ENCODE measurements around the gene EVI5L. TPM values are rescaled to one million over a fixed set of nuclear protein-coding genes. Genes with fewer than 3 reads are reported as not detected.
A peak's percentile ranks its signal among the peaks of the same experiment; 100 is the strongest.

The EVI5L gene
- total RNA-seq, 8 experiments from 2014 or later, result 7.7 to 25.7 (median 16.7) TPM

- Histone ChIP-seq H3K4me1 (replicated peaks in 1 of 2) (no peaks in the 10 kb centered on the region), H3K27ac (no peak overlapping the region), H3K4me3 (no peak overlapping the region)
- 27 to 94% (median 82%) methylated on average over 1 to 8 of the region's 8 CpGs; no CpG with 5 or more reads in 2 of the 10 experiments for WGBS, 10 experiments
- in situ Hi-C loops (cut with MboI; ENCODE audit: low pct_unique_long_range_greater_than_20kb in 2 of 9, low sequenced_read_pairs in 9 of 9, unreplicated experiment in 9 of 9), result no loop called here
- no peak for ATAC-seq (replicated peaks in 6 of 8)
These were observed 10.6 kb downstream of the EVI5L start for GRCh38 chr19:7840629-7841028.

GRCh38 chr19:7841751-7842660 is 12.0 kb downstream of the EVI5L start:
- H3K27ac ChIP-seq, result no peak overlapping the region

GRCh38 chr19:7842661-7843294 is 12.8 kb downstream of the EVI5L start:
- Histone ChIP-seq H3K27ac (no peak overlapping the region), H3K4me1 (replicated peaks in 1 of 2) (no peaks in the 10 kb centered on the region)

More at GRCh38 chr19:7841751-7842660, 12.0 kb downstream of the EVI5L start:
- 75 to 100% (median 89%) methylated on average over 1 to 7 of the region's 11 CpGs; no CpG with 5 or more reads in 2 of the 10 experiments for WGBS, 10 experiments
- no peak overlapping the region for H3K4me3 ChIP-seq
- H3K4me1 ChIP-seq (replicated peaks in 1 of 2), result no peaks in the 10 kb centered on the region
- in situ Hi-C loops (cut with MboI; ENCODE audit: low pct_unique_long_range_greater_than_20kb in 2 of 9, low sequenced_read_pairs in 9 of 9, unreplicated experiment in 9 of 9), result no loop called here
- peak in 1 of 8 experiments; percentile 14 for ATAC-seq (replicated peaks in 6 of 8)

GRCh38 chr19:7843521-7843920 is 13.5 kb downstream of the EVI5L start:
- Histone ChIP-seq H3K27ac (no peak overlapping the region), H3K4me3 (no peak overlapping the region), H3K4me1 (replicated peaks in 1 of 2) (no peaks in the 10 kb centered on the region)
- 73 to 100% (median 93%) methylated on average over 1 to 5 of the region's 6 CpGs; no CpG with 5 or more reads in 3 of the 10 experiments for WGBS, 10 experiments
- no peak for ATAC-seq (replicated peaks in 6 of 8)
- in situ Hi-C loops (cut with MboI; ENCODE audit: low pct_unique_long_range_greater_than_20kb in 2 of 9, low sequenced_read_pairs in 9 of 9, unreplicated experiment in 9 of 9), result no loop called here

More at GRCh38 chr19:7842661-7843294, 12.8 kb downstream of the EVI5L start:
- no peak overlapping the region for H3K4me3 ChIP-seq
- no peak for ATAC-seq (replicated peaks in 6 of 8)
- 67 to 100% (median 84%) methylated on average over 1 to 9 of the region's 12 CpGs; no CpG with 5 or more reads in 2 of the 10 experiments for WGBS, 10 experiments
- in situ Hi-C loops (cut with MboI; ENCODE audit: low pct_unique_long_range_greater_than_20kb in 2 of 9, low sequenced_read_pairs in 9 of 9, unreplicated experiment in 9 of 9), result no loop called here

GRCh38 chr19:7844405-7844804 is 14.4 kb downstream of the EVI5L start:
- in situ Hi-C loops (cut with MboI; ENCODE audit: low pct_unique_long_range_greater_than_20kb in 2 of 9, low sequenced_read_pairs in 9 of 9, unreplicated experiment in 9 of 9), result no loop called here
- 47% methylated on average over 3 of the region's 5 CpGs; no CpG with 5 or more reads in 9 of the 10 experiments for WGBS, 10 experiments
- ATAC-seq (replicated peaks in 6 of 8), result no peak

GRCh38 chr19:7844951-7845350 is 14.9 kb downstream of the EVI5L start:
- in situ Hi-C loops (cut with MboI; ENCODE audit: low pct_unique_long_range_greater_than_20kb in 2 of 9, low sequenced_read_pairs in 9 of 9, unreplicated experiment in 9 of 9), result no loop called here
- ATAC-seq (replicated peaks in 6 of 8), result no peak
- Histone ChIP-seq H3K4me3 (no peak overlapping the region), H3K4me1 (replicated peaks in 1 of 2) (peaks cover 0 to 2% of the 10 kb centered on the region in 2 donors), H3K27ac (no peak overlapping the region)
- 64 to 82% methylated on average over 2 to 3 of the region's 10 CpGs; no CpG with 5 or more reads in 8 of the 10 experiments for WGBS, 10 experiments

More at GRCh38 chr19:7844405-7844804, 14.4 kb downstream of the EVI5L start:
- Histone ChIP-seq H3K4me1 (replicated peaks in 1 of 2) (no peaks in the 10 kb centered on the region), H3K27ac (no peak overlapping the region), H3K4me3 (no peak overlapping the region)

GRCh38 chr19:7845390-7846154 is 15.6 kb downstream of the EVI5L start:
- in situ Hi-C loops (cut with MboI; ENCODE audit: low pct_unique_long_range_greater_than_20kb in 2 of 9, low sequenced_read_pairs in 9 of 9, unreplicated experiment in 9 of 9), result no loop called here
- peaks cover 2 to 5% of the 10 kb centered on the region in 2 donors for H3K4me1 ChIP-seq (replicated peaks in 1 of 2)
- no peak overlapping the region for H3K4me3 ChIP-seq
- ATAC-seq (replicated peaks in 6 of 8), result no peak
- H3K27ac ChIP-seq, result no peak overlapping the region
- WGBS, 10 experiments, result 40 to 90% (median 80%) methylated on average over 1 to 7 of the region's 20 CpGs; no CpG with 5 or more reads in 3 of the 10 experiments

GRCh38 chr19:7846155-7846646 is 16.2 kb downstream of the EVI5L start:
- no peak overlapping the region for H3K4me3 ChIP-seq
- H3K4me1 ChIP-seq (replicated peaks in 1 of 2), result peaks cover 3 to 7% of the 10 kb centered on the region in 2 donors
- no peak for ATAC-seq (replicated peaks in 6 of 8)
- 40% methylated on average over 1 of the region's 19 CpGs; no CpG with 5 or more reads in 9 of the 10 experiments for WGBS, 10 experiments
- in situ Hi-C loops (cut with MboI; ENCODE audit: low pct_unique_long_range_greater_than_20kb in 2 of 9, low sequenced_read_pairs in 9 of 9, unreplicated experiment in 9 of 9), result no loop called here
- no peak overlapping the region for H3K27ac ChIP-seq

- in situ Hi-C loops (cut with MboI; ENCODE audit: low pct_unique_long_range_greater_than_20kb in 2 of 9, low sequenced_read_pairs in 9 of 9, unreplicated experiment in 9 of 9), result no loop called here
- 79 to 100% (median 88%) methylated on average over 1 to 13 of the region's 23 CpGs; no CpG with 5 or more reads in 6 of the 10 experiments for WGBS, 10 experiments
- Histone ChIP-seq H3K27ac (no peak overlapping the region), H3K4me1 (replicated peaks in 1 of 2) (peaks cover 6 to 12% of the 10 kb centered on the region in 2 donors), H3K4me3 (no peak overlapping the region)
- no peak for ATAC-seq (replicated peaks in 6 of 8)
These were observed 17.6 kb downstream of the EVI5L start for GRCh38 chr19:7847664-7848063.

- in situ Hi-C loops (cut with MboI; ENCODE audit: low pct_unique_long_range_greater_than_20kb in 2 of 9, low sequenced_read_pairs in 9 of 9, unreplicated experiment in 9 of 9), result no loop called here
- H3K4me1 ChIP-seq (replicated peaks in 1 of 2), result peaks cover 12 to 23% of the 10 kb centered on the region in 2 donors
- ATAC-seq (replicated peaks in 6 of 8), result no peak
- H3K4me3 ChIP-seq, result no peak overlapping the region
- H3K27ac ChIP-seq, result no peak overlapping the region
- 75 to 100% (median 86%) methylated on average over 1 to 22 of the region's 34 CpGs; no CpG with 5 or more reads in 6 of the 10 experiments for WGBS, 10 experiments
These were observed 18.9 kb downstream of the EVI5L start for GRCh38 chr19:7848779-7849457.

- peaks cover 12 to 23% of the 10 kb centered on the region in 2 donors for H3K4me1 ChIP-seq (replicated peaks in 1 of 2)
- 69 to 80% methylated on average over 1 to 2 of the region's 9 CpGs; no CpG with 5 or more reads in 8 of the 10 experiments for WGBS, 10 experiments
These were observed 19.6 kb downstream of the EVI5L start for GRCh38 chr19:7849631-7849999.

More at GRCh38 chr19:7849631-7849999, 19.6 kb downstream of the EVI5L start:
- in situ Hi-C loops (cut with MboI; ENCODE audit: low pct_unique_long_range_greater_than_20kb in 2 of 9, low sequenced_read_pairs in 9 of 9, unreplicated experiment in 9 of 9), result no loop called here
- no peak overlapping the region for H3K4me3 ChIP-seq
- ATAC-seq (replicated peaks in 6 of 8), result no peak
- H3K27ac ChIP-seq, result peak overlapping the region in 1 of 2 donors; percentile 29
